DOHH2 (cell line): ENCODE data around the gene ABCG1.

Source experiments
- H3F3A ChIP-seq: fragments of 200-600 bp; sonication (generic), shearing (Covaris generic); 2 replicates; pipeline ENCODE4 v1.6.0; 2016; ENCODE audit warnings: antibody characterized with exemption, mild to moderate bottlenecking; ENCODE audit not compliant: control insufficient read depth, insufficient read depth
- H3K27ac ChIP-seq: fragments of 200-600 bp; sonication (generic); 2 replicates; pipeline ENCODE4 v1.5.1; 2014; ENCODE audit warnings: low read depth, mild to moderate bottlenecking, low read length, moderate library complexity
- H3K27me3 ChIP-seq: fragments of 200-600 bp; sonication (generic); 2 replicates; pipeline ENCODE4 v1.6.1; 2014; ENCODE audit warnings: mild to moderate bottlenecking, low read length, mixed read lengths; ENCODE audit not compliant: control insufficient read depth
- H3K36me3 ChIP-seq: fragments of 200-600 bp; sonication (generic); 2 replicates; pipeline ENCODE4 v1.6.1; 2014; ENCODE audit warnings: mild to moderate bottlenecking, low read length, moderate library complexity, mixed read lengths; ENCODE audit not compliant: control insufficient read depth
- H3K4me1 ChIP-seq: fragments of 200-600 bp; sonication (generic); 2 replicates; pipeline ENCODE4 v1.6.1; 2014; ENCODE audit warnings: mild to moderate bottlenecking, low read length, mixed read lengths; ENCODE audit not compliant: control insufficient read depth
- H3K4me2 ChIP-seq: fragments of 200-600 bp; sonication (generic); 2 replicates; pipeline ENCODE4 v1.6.0; 2014; ENCODE audit warnings: mild to moderate bottlenecking, low read length, moderate library complexity
- H3K4me3 ChIP-seq: fragments of 200-600 bp; sonication (generic); 2 replicates; pipeline ENCODE4 v1.5.1; 2014; ENCODE audit warnings: mild to moderate bottlenecking, low read length, mixed read lengths
- H3K79me2 ChIP-seq: fragments of 200-600 bp; sonication (generic); 2 replicates; pipeline ENCODE4 v1.6.1; 2014; ENCODE audit warnings: mild to moderate bottlenecking, low read length, mixed read lengths; ENCODE audit not compliant: control insufficient read depth
- H3K9me2 ChIP-seq: fragments of 200-600 bp; sonication (generic); replicated peaks from 2 replicates; pipeline ENCODE4 v1.6.1; 2014; ENCODE audit warnings: mild to moderate bottlenecking, low read length, mixed read lengths; ENCODE audit not compliant: control insufficient read depth
- H3K9me3 ChIP-seq: fragments of 200-600 bp; sonication (generic); 2 replicates; pipeline ENCODE4 v1.6.1; 2014; ENCODE audit warnings: antibody characterized with exemption, low read length, mixed read lengths; ENCODE audit not compliant: control insufficient read depth, insufficient read depth
- H4K20me1 ChIP-seq: fragments of 200-600 bp; sonication (generic); 2 replicates; pipeline ENCODE4 v1.6.0; 2014; ENCODE audit warnings: low read depth, mild to moderate bottlenecking, antibody characterized with exemption, low read length, moderate library complexity; ENCODE audit not compliant: control insufficient read depth, insufficient read depth
- CTCF ChIP-seq: fragments of 200-600 bp; sonication (generic); IDR thresholded peaks from one replicate; pipeline ENCODE4 v1.5.1; 2014; ENCODE audit warnings: antibody characterized with exemption, mild to moderate bottlenecking, low read depth, low read length; ENCODE audit not compliant: poor library complexity, severe bottlenecking
- EZH2phosphoT487 ChIP-seq: fragments of 200-600 bp; sonication (generic); IDR thresholded peaks from 2 replicates; pipeline ENCODE4 v1.6.1; 2017; ENCODE audit warnings: borderline replicate concordance, mild to moderate bottlenecking, antibody characterized with exemption, low read length, moderate library complexity, mixed read lengths

ABCG1 gene

GRCh38 chr21:42213082-42213774 is 5.7 kb upstream of the ABCG1 start:
- peaks cover 7% of the 10 kb centered on the region; the same call in 1 of the 2 replicates for H3K9me3 ChIP-seq
- H3K4me3 ChIP-seq: no peak overlapping the region
- H3F3A ChIP-seq: no peaks in the 10 kb centered on the region
- no peaks in the 10 kb centered on the region for H3K79me2 ChIP-seq
- no peaks in the 10 kb centered on the region for H3K4me1 ChIP-seq
- no peaks in the 10 kb centered on the region for H3K9me2 ChIP-seq
- H3K27ac ChIP-seq: no peak overlapping the region
- no peak overlapping the region for H3K4me2 ChIP-seq
- H3K27me3 ChIP-seq: peaks cover 4% of the 10 kb centered on the region
- H3K36me3 ChIP-seq: no peaks in the 10 kb centered on the region
- TF ChIP-seq EZH2phosphoT487: no peak
- no peak for TF ChIP-seq CTCF
- H4K20me1 ChIP-seq: no peaks in the 10 kb centered on the region

GRCh38 chr21:42214081-42214750 is 4.7 kb upstream of the ABCG1 start:
- H3K4me3 ChIP-seq: no peak overlapping the region
- H4K20me1 ChIP-seq: no peaks in the 10 kb centered on the region
- no peaks in the 10 kb centered on the region for H3K79me2 ChIP-seq
- H3K4me1 ChIP-seq: peaks cover 1% of the 10 kb centered on the region
- H3K27ac ChIP-seq: no peak overlapping the region
- no peak for TF ChIP-seq EZH2phosphoT487
- TF ChIP-seq CTCF: no peak
- H3K9me2 ChIP-seq: no peaks in the 10 kb centered on the region
- H3K9me3 ChIP-seq: peaks cover 7% of the 10 kb centered on the region; the same call in 1 of the 2 replicates
- H3K27me3 ChIP-seq: peaks cover 9% of the 10 kb centered on the region
- H3F3A ChIP-seq: no peaks in the 10 kb centered on the region
- H3K36me3 ChIP-seq: no peaks in the 10 kb centered on the region
- no peak overlapping the region for H3K4me2 ChIP-seq

DNA sequence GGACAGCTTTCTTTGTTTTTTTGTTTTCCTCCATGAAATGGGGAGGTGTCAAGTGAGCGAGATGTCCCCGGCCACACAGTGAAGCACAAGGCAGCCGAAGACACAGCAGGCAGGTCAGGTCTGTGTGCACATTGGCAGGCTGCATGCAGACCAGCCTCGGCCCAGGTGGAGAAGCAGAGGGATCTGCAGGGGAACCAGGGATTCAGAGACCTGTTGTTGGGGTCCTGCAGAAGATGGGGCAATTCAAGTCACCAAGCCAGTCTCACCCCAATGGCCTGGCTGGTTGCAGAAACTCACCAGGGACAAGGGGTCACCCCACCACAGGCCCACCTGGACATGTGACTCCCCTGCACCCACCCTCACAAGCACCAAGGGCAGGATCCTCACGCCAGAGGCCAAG is 4.0 kb upstream of the ABCG1 start:
- Histone ChIP-seq H3K27ac (no peak overlapping the region), H3K79me2 (no peaks in the 10 kb centered on the region), H3K9me3 (peaks cover 7% of the 10 kb centered on the region; the same call in 1 of the 2 replicates), H3K4me1 (peaks cover 8% of the 10 kb centered on the region), H3K4me3 (no peak overlapping the region), H3K36me3 (no peaks in the 10 kb centered on the region), H3K9me2 (no peaks in the 10 kb centered on the region), H4K20me1 (no peaks in the 10 kb centered on the region), H3K27me3 (peaks cover 15% of the 10 kb centered on the region), H3K4me2 (no peak overlapping the region), H3F3A (no peaks in the 10 kb centered on the region)
- TF ChIP-seq EZH2phosphoT487 (no peak), CTCF (no peak)
